ENCODE measurements around the gene ATG13. TPM values are rescaled to one million over a fixed set of nuclear protein-coding genes. Genes with fewer than 3 reads are reported as not detected.

The ATG13 gene
- total and polyA plus RNA-seq, 3 donors from 2014 or later = 176 to 224 (median 203) TPM

DNA sequence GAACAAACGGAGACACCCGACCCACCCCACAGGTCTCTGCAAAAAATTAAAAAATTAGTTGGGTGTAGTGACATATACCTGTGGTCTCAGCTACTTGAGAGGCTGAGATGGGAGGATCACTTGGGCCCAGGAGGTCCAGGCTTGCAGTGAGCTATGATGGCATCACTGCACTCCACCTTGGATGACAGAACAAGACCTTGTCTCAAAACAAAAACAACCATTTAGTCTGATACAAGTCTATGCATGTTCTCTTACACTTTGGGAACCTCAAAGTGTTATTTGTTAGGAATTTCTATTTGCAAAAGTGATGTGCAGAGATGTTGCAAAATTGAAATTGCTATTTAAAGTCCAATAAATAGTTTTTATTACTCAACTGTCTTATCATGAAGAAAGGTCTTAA lies 14.3 kb downstream of the ATG13 start:
- TF ChIP-seq, protein P1, sequence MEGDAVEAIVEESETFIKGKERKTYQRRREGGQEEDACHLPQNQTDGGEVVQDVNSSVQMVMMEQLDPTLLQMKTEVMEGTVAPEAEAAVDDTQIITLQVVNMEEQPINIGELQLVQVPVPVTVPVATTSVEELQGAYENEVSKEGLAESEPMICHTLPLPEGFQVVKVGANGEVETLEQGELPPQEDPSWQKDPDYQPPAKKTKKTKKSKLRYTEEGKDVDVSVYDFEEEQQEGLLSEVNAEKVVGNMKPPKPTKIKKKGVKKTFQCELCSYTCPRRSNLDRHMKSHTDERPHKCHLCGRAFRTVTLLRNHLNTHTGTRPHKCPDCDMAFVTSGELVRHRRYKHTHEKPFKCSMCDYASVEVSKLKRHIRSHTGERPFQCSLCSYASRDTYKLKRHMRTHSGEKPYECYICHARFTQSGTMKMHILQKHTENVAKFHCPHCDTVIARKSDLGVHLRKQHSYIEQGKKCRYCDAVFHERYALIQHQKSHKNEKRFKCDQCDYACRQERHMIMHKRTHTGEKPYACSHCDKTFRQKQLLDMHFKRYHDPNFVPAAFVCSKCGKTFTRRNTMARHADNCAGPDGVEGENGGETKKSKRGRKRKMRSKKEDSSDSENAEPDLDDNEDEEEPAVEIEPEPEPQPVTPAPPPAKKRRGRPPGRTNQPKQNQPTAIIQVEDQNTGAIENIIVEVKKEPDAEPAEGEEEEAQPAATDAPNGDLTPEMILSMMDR (IDR thresholded peaks at IDR 0.05) = no peak
- no peak for TF ChIP-seq POLR2A (IDR thresholded peaks at IDR 0.05)
- Histone ChIP-seq H3K4me3 (no peak overlapping the region), H3K9me3 (no peaks in the 10 kb centered on the region), H3K36me3 (ENCODE audit: low read depth, missing control alignments) (no peaks in the 10 kb centered on the region), H3K4me1 (no peaks in the 10 kb centered on the region), H3K27ac (no peak overlapping the region), H3K27me3 (no peaks in the 10 kb centered on the region)
- intact Hi-C loops (cut with DNase I; ENCODE audit: low total_unique reads) = no loop called here
- no peak for DNase-seq
- WGBS, 2 donors = 91 to 100% methylated on average over 2 of the region's 2 CpGs

DNA sequence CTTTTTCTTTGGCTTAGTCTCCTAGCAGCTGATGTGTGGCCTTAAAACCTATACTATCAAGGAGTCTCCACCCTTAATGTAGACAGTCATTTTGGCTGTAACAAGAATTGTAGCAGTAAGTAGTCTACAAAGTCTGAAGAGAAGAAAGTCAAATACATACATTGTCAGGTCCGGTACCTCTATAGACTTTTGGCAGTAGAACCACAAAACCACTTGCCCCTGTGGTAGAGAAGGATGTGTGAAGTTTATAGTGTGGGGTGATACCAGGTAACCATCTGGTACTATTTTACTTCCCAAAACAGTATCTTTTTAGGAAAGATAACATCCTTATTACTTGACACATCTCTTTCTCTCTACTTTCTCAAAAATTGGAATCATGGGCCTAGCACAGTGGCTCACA lies 15.1 kb downstream of the ATG13 start:
- no peak overlapping the region for H3K27ac ChIP-seq
- no peak overlapping the region for H3K4me3 ChIP-seq
- DNase-seq = no peak
- intact Hi-C loops (cut with DNase I; ENCODE audit: low total_unique reads) = no loop called here
- H3K4me1 ChIP-seq = no peaks in the 10 kb centered on the region
- no peaks in the 10 kb centered on the region for H3K9me3 ChIP-seq
- TF ChIP-seq, protein P1 (IDR thresholded peaks at IDR 0.05) = no peak
- no peak for TF ChIP-seq POLR2A (IDR thresholded peaks at IDR 0.05)
- 92 to 100% methylated on average over 1 of the region's 1 CpG for WGBS, 2 donors
- H3K36me3 ChIP-seq (ENCODE audit: low read depth, missing control alignments) = no peaks in the 10 kb centered on the region
- no peaks in the 10 kb centered on the region for H3K27me3 ChIP-seq

DNA sequence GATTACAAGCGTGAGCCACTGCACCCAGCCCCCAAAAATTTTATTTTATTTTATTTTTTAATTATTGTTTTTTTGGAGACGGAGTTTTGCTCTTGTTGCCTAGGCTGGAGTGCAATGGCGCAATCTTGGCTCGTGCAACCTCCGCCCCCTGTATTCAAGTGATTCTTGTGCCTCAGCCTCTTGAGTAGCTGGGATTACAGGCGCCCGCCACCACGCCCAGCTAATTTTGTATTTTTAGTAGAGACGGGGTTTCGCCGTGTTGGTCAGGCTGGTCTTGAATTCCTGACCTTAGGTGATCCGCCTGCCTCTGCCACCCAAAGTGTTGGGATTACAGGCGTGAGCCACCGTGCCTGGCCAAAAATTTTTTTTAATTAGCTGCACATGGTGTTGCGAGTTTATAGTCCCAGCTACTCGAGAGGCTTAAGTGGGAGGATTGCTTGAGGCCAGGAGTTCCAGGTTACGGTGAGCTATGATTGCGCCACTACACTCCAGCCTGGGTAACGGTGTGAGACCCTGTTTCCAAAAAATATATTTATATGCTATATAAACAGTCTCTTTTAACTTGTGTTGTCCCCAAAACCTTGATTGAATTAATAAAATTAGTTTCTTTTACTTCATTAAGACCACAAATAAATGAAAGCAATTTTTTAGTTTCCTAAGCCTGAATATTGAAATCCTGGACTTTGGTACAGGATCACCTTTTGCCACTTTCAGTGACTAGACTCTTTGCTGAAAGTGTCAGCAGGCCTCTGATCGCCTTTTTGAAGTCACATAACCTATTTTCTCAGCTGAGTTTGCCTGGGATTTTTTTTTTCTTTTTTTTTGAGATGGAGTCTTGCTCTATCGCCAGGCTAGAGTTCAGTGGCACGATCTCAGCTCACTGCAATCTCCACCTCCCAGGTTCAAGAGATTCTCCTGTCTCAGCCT lies 16.2 kb downstream of the ATG13 start:
- H3K27me3 ChIP-seq = no peaks in the 10 kb centered on the region
- H3K4me1 ChIP-seq = no peaks in the 10 kb centered on the region
- H3K36me3 ChIP-seq (ENCODE audit: low read depth, missing control alignments) = no peaks in the 10 kb centered on the region
- no peaks in the 10 kb centered on the region for H3K9me3 ChIP-seq
- no peak overlapping the region for H3K27ac ChIP-seq
- no peak for DNase-seq
- H3K4me3 ChIP-seq = no peak overlapping the region
- TF ChIP-seq, protein P1 (IDR thresholded peaks at IDR 0.05) = no peak
- TF ChIP-seq POLR2A (IDR thresholded peaks at IDR 0.05) = no peak
- WGBS, 2 donors = 95% methylated on average over 22 of the region's 22 CpGs
- intact Hi-C loops (cut with DNase I; ENCODE audit: low total_unique reads) = no loop called here

DNA sequence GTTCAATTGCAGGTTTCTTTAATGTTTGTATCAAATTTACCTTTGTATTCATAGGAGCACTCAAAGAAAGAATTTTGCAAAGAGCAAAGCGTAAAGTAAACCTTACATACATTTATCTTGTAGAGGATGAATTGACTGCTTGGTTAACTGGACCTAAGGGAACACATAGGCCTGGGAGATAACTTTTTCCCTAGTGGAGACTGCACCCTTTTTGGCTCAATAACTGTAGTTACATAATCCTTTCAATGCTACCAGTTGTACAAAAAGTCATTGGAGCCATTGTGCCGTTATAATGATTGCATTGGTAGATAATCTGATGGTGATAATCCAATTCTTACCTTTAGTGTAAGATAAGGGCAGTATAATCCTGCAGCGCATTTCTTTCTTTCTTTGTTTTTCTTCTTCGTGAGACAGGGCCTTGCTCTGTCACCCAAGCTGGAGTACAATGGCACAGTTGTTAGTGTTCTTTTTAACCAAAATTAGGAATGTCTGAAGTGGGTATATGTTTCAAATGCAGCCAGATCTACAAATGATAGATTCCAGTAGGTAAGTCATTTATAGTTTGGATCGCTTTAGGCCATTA lies 18.3 kb downstream of the ATG13 start:
- Histone ChIP-seq H3K4me1 (no peaks in the 10 kb centered on the region), H3K36me3 (ENCODE audit: low read depth, missing control alignments) (no peaks in the 10 kb centered on the region), H3K27me3 (no peaks in the 10 kb centered on the region), H3K27ac (no peak overlapping the region), H3K4me3 (no peak overlapping the region), H3K9me3 (no peaks in the 10 kb centered on the region)
- no peak for TF ChIP-seq POLR2A (IDR thresholded peaks at IDR 0.05)
- intact Hi-C loops (cut with DNase I; ENCODE audit: low total_unique reads) = no loop called here
- no peak for DNase-seq
- WGBS, 2 donors = 81 to 88% methylated on average over 5 of the region's 5 CpGs

DNA sequence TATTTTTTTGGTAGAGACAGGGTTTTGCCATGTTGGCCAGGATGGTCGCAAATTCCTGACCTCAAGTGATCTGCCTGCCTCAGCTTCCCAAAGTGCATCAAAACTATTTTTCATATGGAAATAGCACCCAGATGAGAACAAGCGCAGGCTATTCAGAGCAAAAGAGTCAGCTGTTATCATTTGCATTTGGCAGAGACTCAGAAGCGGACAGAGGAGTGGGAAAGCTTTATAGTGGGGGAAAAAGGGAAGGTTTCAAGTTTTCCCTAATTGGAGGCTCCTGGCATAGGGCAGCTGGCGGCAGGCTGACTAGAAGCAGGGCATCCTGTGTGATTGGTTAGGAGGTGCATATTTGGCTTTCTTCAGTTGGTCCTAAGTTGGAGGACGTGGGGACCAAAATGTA lies 20.2 kb downstream of the ATG13 start:
- TF ChIP-seq POLR2A (IDR thresholded peaks at IDR 0.05) = no peak
- TF ChIP-seq, protein P1 (IDR thresholded peaks at IDR 0.05) = no peak
- WGBS, 2 donors = 93% methylated on average over 5 of the region's 5 CpGs
- Histone ChIP-seq H3K27me3 (no peaks in the 10 kb centered on the region), H3K9me3 (no peaks in the 10 kb centered on the region), H3K4me1 (no peaks in the 10 kb centered on the region), H3K27ac (no peak overlapping the region), H3K4me3 (no peak overlapping the region), H3K36me3 (ENCODE audit: low read depth, missing control alignments) (no peaks in the 10 kb centered on the region)
- no peak for DNase-seq
- intact Hi-C loops (cut with DNase I; ENCODE audit: low total_unique reads) = no loop called here
